Cerebellar cortex (tissue), 1 donor: ENCODE results near the gene MTR.
"Not testable (repeated sequence)": the region's sequence is repeated elsewhere in the genome, so short reads cannot be mapped to it uniquely, and the experiment has no call there.

Source experiments
- DNase-seq: peaks from one replicate; pipeline ENCODE4 v3.0.0-alpha.2; 2015; ENCODE audit warnings: low spot score

Gene MTR

GRCh38 chr1:236904892-236905741 lies 110.0 kb downstream of the MTR start:
- no peak for DNase-seq

- no peak for DNase-seq
Observed at GRCh38 chr1:236907205-236907604, 112.1 kb downstream of the MTR start.

DNA sequence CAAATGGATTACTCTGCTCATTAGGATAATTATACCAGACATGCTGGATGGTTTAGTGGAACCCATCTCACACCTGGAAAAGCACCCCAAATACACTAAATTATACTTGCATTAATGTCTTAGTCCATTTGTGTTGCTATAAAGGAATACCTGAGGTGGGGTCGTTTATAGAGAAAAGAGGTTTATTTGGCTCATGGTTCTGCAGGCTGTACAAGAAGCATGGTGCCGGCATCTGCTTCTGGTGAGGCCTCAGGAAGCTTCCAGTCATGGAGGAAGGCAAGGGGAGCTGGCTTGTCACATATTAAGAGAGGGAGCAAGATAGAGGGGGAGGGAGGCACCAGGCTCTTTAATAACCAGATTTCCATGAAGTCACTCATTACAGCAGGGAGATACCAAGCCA lies 113.6 kb downstream of the MTR start:
- DNase-seq: no peak

DNA sequence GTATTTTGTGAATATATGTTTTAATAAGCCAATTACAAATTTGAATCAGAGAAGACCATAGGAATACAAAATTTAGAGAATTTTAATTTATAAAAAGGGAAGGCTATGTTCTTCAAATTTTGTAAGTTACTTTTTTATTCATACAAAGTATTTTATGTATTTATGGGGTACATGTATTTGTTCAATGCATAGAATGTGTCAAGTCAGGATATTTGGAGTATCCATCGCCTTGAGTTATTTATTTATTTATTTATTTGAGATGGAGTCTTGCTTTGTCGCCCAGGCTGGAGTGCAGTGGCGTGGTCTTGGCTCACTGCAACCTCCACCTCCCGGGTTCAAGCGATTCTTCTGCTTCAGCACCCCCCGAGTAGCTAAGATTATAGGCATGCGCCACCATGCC lies 116.0 kb downstream of the MTR start:
- not testable (repeated sequence) for DNase-seq

- no peak for DNase-seq
Observed at GRCh38 chr1:236913371-236914037, 118.4 kb downstream of the MTR start.

DNA sequence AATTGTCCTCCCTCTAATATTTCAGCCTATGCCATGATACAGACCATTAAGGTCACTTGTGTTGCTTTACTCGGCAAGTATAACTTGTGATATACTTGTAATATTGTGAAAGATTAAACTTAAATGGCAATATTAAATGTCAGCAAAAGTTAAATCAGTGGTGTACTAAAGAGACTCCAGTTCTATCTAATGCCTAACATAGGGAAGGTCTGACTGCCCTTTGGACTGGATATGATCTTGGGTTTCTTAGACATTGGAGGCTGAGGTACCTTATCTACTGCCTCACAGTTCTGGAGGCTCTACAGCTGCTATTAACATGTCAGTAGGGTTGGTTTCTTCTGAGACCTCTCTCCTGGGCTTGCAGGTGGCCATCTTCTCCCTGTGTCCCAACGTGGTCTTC lies 119.3 kb downstream of the MTR start:
- DNase-seq: no peak

DNA sequence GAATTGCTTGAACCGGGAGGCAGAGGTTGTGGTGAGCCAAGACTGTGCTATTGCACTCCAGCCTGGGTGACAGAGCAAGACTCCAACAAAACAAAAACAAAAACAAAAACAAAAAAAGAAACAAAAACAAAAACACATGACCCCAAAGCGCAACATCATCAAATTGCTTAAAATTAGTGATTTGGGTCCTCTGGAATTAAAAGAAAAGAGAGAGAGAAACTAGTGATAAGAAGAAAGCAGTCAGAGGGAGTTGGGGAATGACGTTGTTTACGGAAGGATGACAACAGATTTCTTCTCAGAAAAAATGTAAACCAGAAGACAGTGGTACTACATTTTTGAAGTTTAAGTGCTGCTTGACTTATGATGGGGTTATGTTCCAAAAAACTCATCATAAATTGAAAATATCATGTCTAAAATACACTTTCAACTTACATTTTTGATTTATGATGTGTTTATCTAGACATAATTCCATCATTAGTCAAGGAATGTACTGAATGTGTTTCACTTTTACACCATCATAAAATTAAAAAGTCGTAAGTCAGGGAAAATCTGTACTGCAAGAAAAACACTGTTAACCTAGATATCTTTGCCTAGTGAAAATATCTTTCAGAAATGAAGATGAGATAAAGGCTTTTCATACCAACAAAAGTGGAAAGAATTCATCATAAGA lies 121.2 kb downstream of the MTR start:
- no peak for DNase-seq

DNA sequence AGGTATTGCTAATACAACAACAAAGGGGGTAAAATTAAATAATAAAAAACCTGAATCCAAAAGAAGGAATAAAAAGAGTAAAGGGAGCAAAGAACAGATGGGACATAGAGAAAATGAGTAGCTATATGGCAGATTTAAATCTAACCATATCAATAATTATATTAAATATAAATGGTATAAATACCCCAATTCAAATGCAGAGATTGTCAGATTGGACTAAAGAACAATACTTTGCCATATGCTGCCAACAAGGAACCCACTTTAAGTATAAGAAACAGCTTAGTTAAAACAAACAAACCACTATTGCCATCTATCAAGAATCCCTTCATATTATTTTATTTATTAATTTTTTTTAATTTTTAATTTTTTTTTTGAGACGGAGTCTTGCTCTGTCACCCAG lies 122.4 kb downstream of the MTR start:
- DNase-seq: no peak

DNA sequence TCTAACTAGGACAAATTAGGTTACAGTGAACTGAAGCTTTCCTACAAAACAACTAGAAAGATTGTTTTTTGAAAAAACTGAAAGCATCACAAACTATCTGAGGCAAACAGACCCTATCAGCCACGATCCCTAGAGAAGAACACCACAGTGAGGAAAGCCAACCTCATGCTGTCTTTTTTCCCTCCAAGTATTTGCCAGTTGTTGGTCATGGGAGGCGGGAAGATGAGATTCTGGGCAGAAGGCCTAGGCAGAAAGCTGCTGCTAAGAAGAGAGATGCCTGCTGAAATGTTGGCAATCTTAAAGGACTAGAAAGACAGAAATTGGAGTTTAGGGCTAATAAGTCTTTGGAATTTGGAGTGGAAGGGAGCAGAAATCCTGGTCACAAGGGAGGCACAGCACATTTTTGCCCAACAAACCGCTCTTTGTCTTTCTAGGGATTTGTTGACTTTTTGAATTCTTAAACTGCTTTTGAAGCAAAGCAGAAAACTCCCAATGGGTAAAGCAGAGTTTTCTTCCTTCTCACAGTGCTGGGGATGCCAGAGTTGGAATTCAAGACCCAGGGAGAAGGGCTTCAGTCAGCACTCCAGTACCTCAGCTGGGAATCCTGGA lies 125.3 kb downstream of the MTR start:
- no peak for DNase-seq

GRCh38 chr1:236921610-236922009 lies 126.5 kb downstream of the MTR start:
- DNase-seq: no peak

DNA sequence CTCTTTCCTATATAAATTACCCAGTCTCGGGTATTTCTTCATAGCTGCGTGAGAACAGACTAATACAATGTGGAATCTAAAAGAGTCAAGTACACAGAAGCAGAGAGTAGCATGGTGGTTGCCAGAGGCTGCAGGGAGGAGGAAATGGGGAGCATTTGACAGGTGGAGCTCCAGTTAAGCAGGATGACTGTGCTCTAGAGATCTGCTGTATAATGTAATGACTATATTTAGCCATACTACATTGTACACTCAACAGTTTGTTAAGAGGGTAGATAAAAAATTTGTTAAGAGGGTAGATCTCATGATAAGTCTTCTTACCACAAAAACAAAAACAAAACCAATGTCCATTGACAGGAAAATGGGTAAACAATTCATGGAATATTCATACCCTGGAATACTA lies 127.1 kb downstream of the MTR start:
- DNase-seq: no peak

GRCh38 chr1:236925386-236925785 lies 130.3 kb downstream of the MTR start:
- no peak for DNase-seq

- no peak for DNase-seq
Observed at GRCh38 chr1:236930503-236930902, 135.4 kb downstream of the MTR start.

GRCh38 chr1:236938760-236939159 lies 143.7 kb downstream of the MTR start:
- DNase-seq: no peak

DNA sequence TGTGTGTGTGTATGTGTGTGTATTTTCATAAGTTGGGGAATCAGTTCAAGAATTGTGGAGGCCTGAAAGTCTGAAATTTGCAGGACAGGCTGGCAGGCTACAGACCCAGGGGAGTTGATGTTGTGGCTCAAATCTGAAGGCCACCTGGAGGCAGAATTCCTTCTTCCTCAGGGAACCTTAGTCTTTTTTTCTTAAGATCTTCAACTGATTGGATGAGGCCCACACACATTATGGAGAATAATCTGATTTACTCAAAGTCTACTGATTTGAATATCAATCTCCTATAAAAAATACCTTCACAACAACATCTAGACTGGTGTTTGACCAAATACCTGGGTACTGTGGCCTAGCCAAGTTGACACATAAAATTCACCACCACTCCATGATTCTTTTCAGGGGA lies 147.3 kb downstream of the MTR start:
- DNase-seq: no peak

DNA sequence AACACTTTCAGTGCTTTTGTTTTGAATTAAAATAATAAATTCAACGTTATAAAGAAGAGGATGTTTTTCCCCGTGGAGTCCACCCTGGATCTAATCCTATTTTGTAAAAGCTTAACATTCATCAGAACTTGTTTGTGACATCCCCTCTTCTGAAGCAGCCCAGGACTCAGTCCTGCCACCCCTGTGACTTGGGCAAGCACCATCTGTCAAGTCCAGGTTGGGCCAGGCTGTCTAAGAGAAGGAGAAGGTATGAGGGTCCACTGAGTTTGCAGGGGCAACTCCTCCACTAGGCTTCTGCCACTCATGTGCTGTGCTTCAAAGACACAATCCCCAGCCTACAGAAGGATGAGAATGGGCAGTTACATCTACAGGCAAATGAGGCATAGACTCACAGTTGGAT lies 149.5 kb downstream of the MTR start:
- no peak for DNase-seq

DNA sequence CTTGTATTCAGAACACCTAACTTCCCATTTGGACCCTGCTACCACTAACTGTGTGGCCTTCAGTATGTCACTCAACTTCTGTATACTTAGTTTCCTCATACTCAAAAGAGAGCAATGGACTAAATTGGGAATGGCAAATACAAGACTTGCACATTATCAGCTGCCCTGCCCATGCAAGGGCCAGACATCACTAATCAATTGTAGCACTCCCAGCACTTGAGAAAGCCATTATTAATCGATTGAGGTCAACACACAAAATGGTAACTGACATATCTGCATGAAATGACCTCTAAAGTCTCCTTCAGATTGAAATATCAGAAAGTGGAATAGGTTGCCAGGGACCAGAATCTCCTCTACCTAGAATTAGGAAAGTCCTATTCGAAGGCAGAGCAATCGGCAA lies 149.9 kb downstream of the MTR start:
- DNase-seq: no peak

GRCh38 chr1:236947794-236948193 lies 152.7 kb downstream of the MTR start:
- DNase-seq: peak; percentile 40

DNA sequence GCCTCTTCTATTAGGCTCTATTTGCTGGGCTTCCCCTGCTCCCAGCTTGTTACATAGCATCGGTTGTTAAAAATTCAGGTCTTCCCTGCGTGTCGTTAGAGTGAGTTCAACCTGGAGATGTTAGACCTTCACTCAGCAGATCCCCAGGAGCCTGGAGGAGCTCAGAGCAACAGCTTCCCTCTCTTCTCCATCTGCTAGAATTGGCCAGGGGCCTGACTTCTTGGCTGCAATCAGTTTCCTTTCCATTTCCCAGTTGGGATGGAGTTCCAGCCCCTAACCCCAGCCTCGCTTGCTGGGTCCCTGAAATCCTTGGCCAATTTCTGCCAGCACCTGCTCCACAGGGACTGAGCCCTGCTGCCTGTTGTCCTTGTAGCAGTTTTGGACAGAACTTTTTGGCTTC lies 153.3 kb downstream of the MTR start:
- DNase-seq: peak; percentile 81

GRCh38 chr1:236948996-236949395 lies 153.9 kb downstream of the MTR start:
- peak; percentile 51 for DNase-seq

- DNase-seq: peak; percentile 83
Observed at GRCh38 chr1:236950365-236950764, 155.3 kb downstream of the MTR start.

- no peak for DNase-seq
Observed at GRCh38 chr1:236951672-236952071, 156.6 kb downstream of the MTR start.
